ENCODE data around the gene JMJD7. TPM values are rescaled to one million over a fixed set of nuclear protein-coding genes. Genes with fewer than 3 reads are reported as not detected.

JMJD7 gene
- total and polyA plus RNA-seq, 2 donors (not counting 1 experiment from before 2014, with no cell fraction given) = 33.4 to 43.9 TPM

GRCh38 chr15:41848631-41849030 is 20.7 kb downstream of the JMJD7 start:
- H3K9me3 ChIP-seq (ENCODE audit: control extremely low read depth in 1 of 3, control insufficient read depth in 2 of 3, insufficient read depth in 1 of 3, low read length in 2 of 3) = no peaks in the 10 kb centered on the region
- H4K20me1 ChIP-seq (ENCODE audit: control insufficient read depth, insufficient read depth, low read length, poor library complexity, severe bottlenecking) = no peaks in the 10 kb centered on the region
- no peak overlapping the region for H3K4me3 ChIP-seq (ENCODE audit: control extremely low read depth in 1 of 5, extremely low read depth in 1 of 5, insufficient read depth in 1 of 5, low read depth in 2 of 5, low read length in 4 of 5)
- H3K4me2 ChIP-seq (replicated peaks; ENCODE audit: low read depth, low read length, poor library complexity, severe bottlenecking) = no peak overlapping the region
- DNase-seq (no peak), ATAC-seq (ENCODE audit: low read depth) (no peak)
- 80% methylated on average over 8 of the region's 10 CpGs for WGBS (ENCODE audit: insufficient coverage)
- H3K9me3 Mint-ChIP-seq (ENCODE audit: insufficient read depth) = no peaks in the 10 kb centered on the region
- H3K79me2 ChIP-seq (ENCODE audit: control insufficient read depth, insufficient read depth, low read length) = no peaks in the 10 kb centered on the region
- H3K36me3 ChIP-seq (replicated peaks in 1 of 2; ENCODE audit: control extremely low read depth in 1 of 2, control insufficient read depth in 1 of 2, extremely low read depth in 1 of 2, insufficient read depth in 2 of 2, low read length in 1 of 2) = peaks cover 0 to 26% of the 10 kb centered on the region in 2 experiments
- no peak overlapping the region for H2AFZ ChIP-seq (ENCODE audit: insufficient read depth, low read depth, low read length, poor library complexity, severe bottlenecking)
- ChIA-PET CTCF (no interaction called here), POLR2A (no interaction called here)
- no peak overlapping the region for H3K27ac Mint-ChIP-seq
- no peaks in the 10 kb centered on the region for H3K27me3 Mint-ChIP-seq
- peaks cover 0 to 4% (median 0%) of the 10 kb centered on the region in 4 experiments for H3K27me3 ChIP-seq (replicated peaks in 1 of 4; ENCODE audit: control extremely low read depth in 1 of 4, control insufficient read depth in 3 of 4, insufficient read depth in 4 of 4, low read length in 3 of 4)
- intact Hi-C loops (cut with micrococcal nuclease) = no loop called here
- no peak overlapping the region for H3K4me3 Mint-ChIP-seq
- H3K27ac ChIP-seq (ENCODE audit: low read length in 2 of 2) = no peak overlapping the region
- no peak overlapping the region for H3K9ac ChIP-seq (ENCODE audit: low read length)
- no peak for TF ChIP-seq CTCF (IDR thresholded peaks at IDR 0.05)
- TF ChIP-seq EZH2 (IDR thresholded peaks at IDR 0.05; ENCODE audit: borderline replicate concordance, insufficient read depth, low read depth, low read length, poor library complexity, severe bottlenecking) = no peak
- peaks cover 2% of the 10 kb centered on the region for H3K4me1 Mint-ChIP-seq
- H3K4me1 ChIP-seq (ENCODE audit: control insufficient read depth in 2 of 2, insufficient read depth in 2 of 2, low read length in 2 of 2) = no peaks in the 10 kb centered on the region

GRCh38 chr15:41849204-41849603 is 21.3 kb downstream of the JMJD7 start:
- peaks cover 0 to 4% (median 0%) of the 10 kb centered on the region in 4 experiments for H3K27me3 ChIP-seq (replicated peaks in 1 of 4; ENCODE audit: control extremely low read depth in 1 of 4, control insufficient read depth in 3 of 4, insufficient read depth in 4 of 4, low read length in 3 of 4)
- H3K9me3 ChIP-seq (ENCODE audit: control extremely low read depth in 1 of 3, control insufficient read depth in 2 of 3, insufficient read depth in 1 of 3, low read length in 2 of 3) = no peaks in the 10 kb centered on the region
- Mint-ChIP-seq H3K9me3 (ENCODE audit: insufficient read depth) (no peaks in the 10 kb centered on the region), H3K27me3 (no peaks in the 10 kb centered on the region), H3K27ac (no peak overlapping the region), H3K4me1 (peaks cover 2% of the 10 kb centered on the region), H3K4me3 (no peak overlapping the region)
- no peak for ATAC-seq (ENCODE audit: low read depth)
- ChIA-PET CTCF (no interaction called here), POLR2A (no interaction called here)
- no peak overlapping the region for H3K9ac ChIP-seq (ENCODE audit: low read length)
- no peak for DNase-seq
- WGBS (ENCODE audit: insufficient coverage) = 89% methylated on average over 4 of the region's 6 CpGs
- no peak overlapping the region for H3K4me2 ChIP-seq (replicated peaks; ENCODE audit: low read depth, low read length, poor library complexity, severe bottlenecking)
- H4K20me1 ChIP-seq (ENCODE audit: control insufficient read depth, insufficient read depth, low read length, poor library complexity, severe bottlenecking) = no peaks in the 10 kb centered on the region
- H3K36me3 ChIP-seq (replicated peaks in 1 of 2; ENCODE audit: control extremely low read depth in 1 of 2, control insufficient read depth in 1 of 2, extremely low read depth in 1 of 2, insufficient read depth in 2 of 2, low read length in 1 of 2) = peaks cover 0 to 26% of the 10 kb centered on the region in 2 experiments
- no peaks in the 10 kb centered on the region for H3K4me1 ChIP-seq (ENCODE audit: control insufficient read depth in 2 of 2, insufficient read depth in 2 of 2, low read length in 2 of 2)
- no peak overlapping the region for H3K27ac ChIP-seq (ENCODE audit: low read length in 2 of 2)
- intact Hi-C loops (cut with micrococcal nuclease) = no loop called here
- no peak overlapping the region for H3K4me3 ChIP-seq (ENCODE audit: control extremely low read depth in 1 of 5, extremely low read depth in 1 of 5, insufficient read depth in 1 of 5, low read depth in 2 of 5, low read length in 4 of 5)
- no peak overlapping the region for H2AFZ ChIP-seq (ENCODE audit: insufficient read depth, low read depth, low read length, poor library complexity, severe bottlenecking)
- TF ChIP-seq EZH2 (IDR thresholded peaks at IDR 0.05; ENCODE audit: borderline replicate concordance, insufficient read depth, low read depth, low read length, poor library complexity, severe bottlenecking) (no peak), CTCF (IDR thresholded peaks at IDR 0.05) (no peak)
- H3K79me2 ChIP-seq (ENCODE audit: control insufficient read depth, insufficient read depth, low read length) = no peaks in the 10 kb centered on the region

Data from B cell (primary cell).